Measurements from ENCODE around the gene ZNF444.

- TF ChIP-seq, protein P1, sequence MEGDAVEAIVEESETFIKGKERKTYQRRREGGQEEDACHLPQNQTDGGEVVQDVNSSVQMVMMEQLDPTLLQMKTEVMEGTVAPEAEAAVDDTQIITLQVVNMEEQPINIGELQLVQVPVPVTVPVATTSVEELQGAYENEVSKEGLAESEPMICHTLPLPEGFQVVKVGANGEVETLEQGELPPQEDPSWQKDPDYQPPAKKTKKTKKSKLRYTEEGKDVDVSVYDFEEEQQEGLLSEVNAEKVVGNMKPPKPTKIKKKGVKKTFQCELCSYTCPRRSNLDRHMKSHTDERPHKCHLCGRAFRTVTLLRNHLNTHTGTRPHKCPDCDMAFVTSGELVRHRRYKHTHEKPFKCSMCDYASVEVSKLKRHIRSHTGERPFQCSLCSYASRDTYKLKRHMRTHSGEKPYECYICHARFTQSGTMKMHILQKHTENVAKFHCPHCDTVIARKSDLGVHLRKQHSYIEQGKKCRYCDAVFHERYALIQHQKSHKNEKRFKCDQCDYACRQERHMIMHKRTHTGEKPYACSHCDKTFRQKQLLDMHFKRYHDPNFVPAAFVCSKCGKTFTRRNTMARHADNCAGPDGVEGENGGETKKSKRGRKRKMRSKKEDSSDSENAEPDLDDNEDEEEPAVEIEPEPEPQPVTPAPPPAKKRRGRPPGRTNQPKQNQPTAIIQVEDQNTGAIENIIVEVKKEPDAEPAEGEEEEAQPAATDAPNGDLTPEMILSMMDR (conservative IDR thresholded peaks at IDR 0.05; ENCODE audit: low read depth, low read length): no peak
- no peak for TF ChIP-seq EZH2 (IDR thresholded peaks at IDR 0.05; ENCODE audit: low read length, unreplicated experiment)
- no peak for TF ChIP-seq EZH2phosphoT487 (IDR thresholded peaks at IDR 0.05; ENCODE audit: borderline replicate concordance, low read length)
Observed at GRCh38 chr19:56116606-56117005, 24.5 kb upstream of the ZNF444 start.
